ENCODE measurements around the gene HABP4. TPM values are rescaled to one million over a fixed set of nuclear protein-coding genes. Genes with fewer than 3 reads are reported as not detected.

HABP4 gene
- total and polyA plus RNA-seq, 9 of the 15 experiments (the other 6 are each of a cell fraction or from before 2014, with no cell fraction given): 0.38 to 2.4 (median 1.9) TPM

- WGBS (ENCODE audit: insufficient coverage, low coverage, missing lambda C conversion rate): 20% methylated on average over 2 of the region's 2 CpGs
- Histone ChIP-seq H3K4me1 (replicated peaks in 1 of 2; ENCODE audit: control insufficient read depth in 2 of 2, insufficient read depth in 2 of 2, low read length in 2 of 2) (no peaks in the 10 kb centered on the region; a peak in 1 of 5 replicates), H3K9ac (ENCODE audit: insufficient read depth in 1 of 2, low read depth in 2 of 2, low read length in 2 of 2) (no peak overlapping the region), H4K20me1 (replicated peaks; ENCODE audit: control insufficient read depth, insufficient read depth, low read length) (no peaks in the 10 kb centered on the region), H3K9me1 (ENCODE audit: control insufficient read depth, insufficient read depth, low read length) (no peaks in the 10 kb centered on the region), H3K4me3 (no peak overlapping the region), H3K4me2 (ENCODE audit: insufficient read depth, low read length) (no peak overlapping the region), H3K79me2 (ENCODE audit: control insufficient read depth, insufficient read depth, low read length) (no peaks in the 10 kb centered on the region), H3K9me3 (replicated peaks; ENCODE audit: control insufficient read depth, insufficient read depth, low read depth, low read length) (0 out of 2 replicates have a peak, but pooled peaks cover 1% of the 10 kb centered on the region), H3K27ac (ENCODE audit: extremely low read depth, low read depth, low read length) (no peak overlapping the region), H2AFZ (ENCODE audit: low read depth, low read length) (peak overlapping the region; percentile 14), H3K36me3 (ENCODE audit: control insufficient read depth, insufficient read depth, low read length) (no peaks in the 10 kb centered on the region), H3K27me3 (ENCODE audit: control insufficient read depth in 2 of 2, insufficient read depth in 2 of 2, low read length in 2 of 2) (no peaks in the 10 kb centered on the region)
- BruUV-seq (replicated peaks): no TSS peak
- FAIRE-seq: no peak
- ATAC-seq: no peak
- ChIA-PET POLR2A (interaction anchor here (0.6 to 3.2 kb wide), 2 partner anchors 12 kb away, joined by 3 to 12 read pairs; no protein-coding TSS in a partner anchor), CTCF (ENCODE audit: low intra/inter-chr PET ratio) (no interaction called here)
- in situ Hi-C loops (cut with MboI) (loop anchor here (25.0 kb wide), 1 partner anchor 226 kb away; the partner anchor contains the start of gene PRXL2C), intact Hi-C loops (cut with micrococcal nuclease) (no loop called here)
- DNase-seq (ENCODE audit: extremely low read depth in 1 of 4, low spot score in 3 of 4): no peak
- no peak for TF ChIP-seq HBP1 (CRISPR knock-in tag; IDR thresholded peaks at IDR 0.05)
- TF ChIP-seq MEF2D (tag; conservative IDR thresholded peaks at IDR 0.05; ENCODE audit: low read depth): no peak
- no peak for TF ChIP-seq EP300 (IDR thresholded peaks at IDR 0.05; ENCODE audit: low read length)
- TF ChIP-seq RERE (CRISPR knock-in tag; IDR thresholded peaks at IDR 0.05; ENCODE audit: borderline replicate concordance): no peak
- TF ChIP-seq MITF (IDR thresholded peaks at IDR 0.05): no peak
- no peak for TF ChIP-seq MYNN (IDR thresholded peaks at IDR 0.05)
- no peak for TF ChIP-seq MYNN (CRISPR knock-in tag; IDR thresholded peaks at IDR 0.05)
Observed at GRCh38 chr9:96436063-96436455, 13.9 kb upstream of the HABP4 start.
